Nephron (organoid): Measurements from ENCODE around the gene UQCRH.
A peak's percentile ranks its signal among the peaks of the same experiment; 100 is the strongest.

ENCODE experiments used
- H3K27ac Mint-ChIP-seq, 3 experiments: 2 replicates each; pipeline ENCODE4 v1.8.0; 2020; ENCODE audit warnings: mixed read lengths in 3 of 3, mild to moderate bottlenecking in 2 of 3, moderate library complexity in 1 of 3
- H3K27me3 Mint-ChIP-seq: 2 replicates; pipeline ENCODE4 v1.8.0; 2021; ENCODE audit warnings: low read depth, mild to moderate bottlenecking, moderate library complexity, mixed read lengths
- H3K36me3 Mint-ChIP-seq: 2 replicates; pipeline ENCODE4 v1.8.0; 2020; ENCODE audit warnings: low read depth, mixed read lengths
- H3K4me1 Mint-ChIP-seq: 2 replicates; pipeline ENCODE4 v1.8.0; 2020; ENCODE audit warnings: mixed read lengths
- H3K4me3 Mint-ChIP-seq, 3 experiments: 2 replicates each; pipeline ENCODE4 v1.8.0; 2020; ENCODE audit warnings: mild to moderate bottlenecking in 3 of 3, mixed read lengths in 3 of 3, moderate library complexity in 2 of 3
- H3K9me3 Mint-ChIP-seq: 2 replicates; pipeline ENCODE4 v1.8.0; 2020; ENCODE audit warnings: mixed read lengths
- CTCF ChIP-seq, 3 experiments: fragments of 200-600 bp; sonication (generic); IDR thresholded peaks; one replicate each; pipeline ENCODE4 v1.5.0; 2021; ENCODE audit warnings: antibody characterized with exemption in 3 of 3; ENCODE audit not compliant: unreplicated experiment in 3 of 3

Gene UQCRH

GRCh38 chr1:46303038-46303871 lies at the start of gene UQCRH, which contains the start of gene LRRC41:
UQCRH (plus strand) TSS chr1:46303698; CDS start chr1:46303767, 69 bp downstream.
LRRC41 (minus strand) TSS chr1:46303616; CDS start chr1:46303322, 294 bp downstream.
- H3K27ac Mint-ChIP-seq, result peak within 1 kb of the TSS; percentile 100
- peaks cover 39% of the 10 kb centered on the region for H3K4me1 Mint-ChIP-seq
- H3K4me3 Mint-ChIP-seq, result peak within 1 kb of the TSS; percentile 98 to 99 (median 99)
- H3K36me3 Mint-ChIP-seq, result peaks cover 18% of the 10 kb centered on the region
- no peaks in the 10 kb centered on the region for H3K9me3 Mint-ChIP-seq
- TF ChIP-seq CTCF (IDR thresholded peaks at IDR 0.05; ENCODE audit: unreplicated experiment in 3 of 3), result no peak
- H3K27me3 Mint-ChIP-seq, result no peaks in the 10 kb centered on the region

GRCh38 chr1:46254668-46255067 lies 48.8 kb upstream of the UQCRH start:
- Mint-ChIP-seq H3K27ac (no peak overlapping the region), H3K27me3 (no peaks in the 10 kb centered on the region), H3K36me3 (peaks cover 28% of the 10 kb centered on the region), H3K4me1 (peaks cover 2% of the 10 kb centered on the region), H3K9me3 (no peaks in the 10 kb centered on the region), H3K4me3 (no peak overlapping the region)
- TF ChIP-seq CTCF (IDR thresholded peaks at IDR 0.05; ENCODE audit: unreplicated experiment in 3 of 3), result no peak

- Mint-ChIP-seq H3K9me3 (no peaks in the 10 kb centered on the region), H3K4me1 (no peaks in the 10 kb centered on the region), H3K27ac (no peak overlapping the region), H3K4me3 (no peak overlapping the region), H3K36me3 (peaks cover 39% of the 10 kb centered on the region), H3K27me3 (no peaks in the 10 kb centered on the region)
- TF ChIP-seq CTCF (IDR thresholded peaks at IDR 0.05; ENCODE audit: unreplicated experiment in 3 of 3), result no peak
Observed at GRCh38 chr1:46256523-46256922, 47.0 kb upstream of the UQCRH start.

- no peak for TF ChIP-seq CTCF (IDR thresholded peaks at IDR 0.05; ENCODE audit: unreplicated experiment in 3 of 3)
- no peak overlapping the region for H3K27ac Mint-ChIP-seq
- no peaks in the 10 kb centered on the region for H3K27me3 Mint-ChIP-seq
- no peak overlapping the region for H3K4me3 Mint-ChIP-seq
- no peaks in the 10 kb centered on the region for H3K4me1 Mint-ChIP-seq
- H3K36me3 Mint-ChIP-seq, result peaks cover 38% of the 10 kb centered on the region
- H3K9me3 Mint-ChIP-seq, result no peaks in the 10 kb centered on the region
Observed at GRCh38 chr1:46262508-46262907, 41.0 kb upstream of the UQCRH start.

- Mint-ChIP-seq H3K27ac (no peak overlapping the region), H3K9me3 (no peaks in the 10 kb centered on the region), H3K27me3 (no peaks in the 10 kb centered on the region), H3K36me3 (peaks cover 40% of the 10 kb centered on the region), H3K4me3 (no peak overlapping the region), H3K4me1 (no peaks in the 10 kb centered on the region)
- TF ChIP-seq CTCF (IDR thresholded peaks at IDR 0.05; ENCODE audit: unreplicated experiment in 3 of 3), result no peak
Observed at GRCh38 chr1:46263146-46263545, 40.4 kb upstream of the UQCRH start.

GRCh38 chr1:46268578-46268977 lies 34.9 kb upstream of the UQCRH start:
- H3K4me3 Mint-ChIP-seq, result no peak overlapping the region
- H3K27ac Mint-ChIP-seq, result no peak overlapping the region
- peaks cover 51% of the 10 kb centered on the region for H3K36me3 Mint-ChIP-seq
- no peaks in the 10 kb centered on the region for H3K9me3 Mint-ChIP-seq
- TF ChIP-seq CTCF (IDR thresholded peaks at IDR 0.05; ENCODE audit: unreplicated experiment in 3 of 3), result no peak
- no peaks in the 10 kb centered on the region for H3K27me3 Mint-ChIP-seq
- H3K4me1 Mint-ChIP-seq, result no peaks in the 10 kb centered on the region
